ENCODE data around the gene DOCK1.

Gene DOCK1

DNA sequence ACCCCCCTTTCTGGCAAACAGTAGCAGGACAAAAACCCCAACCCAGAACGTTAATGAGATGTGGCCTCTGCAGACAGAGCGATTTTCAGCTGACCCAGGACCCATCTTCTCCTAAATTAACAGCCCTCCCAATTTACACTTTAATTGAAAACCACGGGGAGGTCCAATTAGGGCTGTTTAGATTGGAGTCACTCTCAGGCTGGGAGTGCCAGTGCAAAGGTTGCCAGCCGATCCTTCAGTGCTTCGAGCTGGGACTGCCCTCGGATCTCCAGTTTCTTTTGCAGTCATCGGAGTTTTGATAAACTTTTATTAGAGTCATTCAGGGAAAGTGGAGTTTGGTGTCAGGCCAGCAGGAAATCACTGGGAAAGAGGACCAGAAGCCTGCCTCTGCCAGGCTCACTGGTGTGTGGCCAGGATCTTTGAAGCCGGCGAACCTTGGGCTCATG lies 108.0 kb downstream of the DOCK1 start:
- peak; percentile 66 for DNase-seq

DNA sequence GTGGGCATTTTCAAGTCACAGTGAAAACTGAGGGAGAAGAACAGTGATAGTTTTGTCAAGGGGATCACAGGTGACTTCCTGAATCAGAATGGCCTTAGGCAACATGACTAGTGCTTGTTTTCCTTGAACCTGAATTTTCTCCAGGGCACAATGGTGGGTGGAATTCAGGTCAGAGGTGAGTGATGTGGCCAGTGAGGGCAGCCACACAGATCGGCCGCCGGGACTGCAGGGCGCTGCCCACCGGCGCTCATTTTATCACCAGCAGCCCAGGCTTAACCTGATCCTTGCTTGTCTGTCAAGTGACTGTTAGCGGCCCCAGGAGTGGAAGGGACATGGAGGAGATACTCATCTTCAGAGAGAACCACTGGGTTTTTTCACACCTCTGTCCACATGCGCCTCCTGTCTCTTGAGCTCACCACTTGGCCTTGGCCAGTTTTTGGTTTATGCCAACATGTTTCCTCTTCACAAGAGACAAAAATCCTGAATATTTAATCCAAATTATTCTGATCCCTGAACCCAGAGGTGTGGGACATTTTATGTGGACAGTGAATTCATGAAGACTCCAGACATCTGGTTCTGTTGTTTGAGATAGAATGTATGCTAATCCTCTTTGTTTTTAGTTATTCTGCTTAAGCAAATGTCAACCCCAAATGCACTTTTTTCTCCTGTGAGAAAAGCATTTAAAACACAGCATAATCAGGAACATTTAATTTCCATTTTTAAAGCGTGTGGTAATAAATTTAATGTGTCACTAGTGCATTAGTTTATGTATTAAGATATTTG lies 108.7 kb downstream of the DOCK1 start:
- DNase-seq, result no peak

DNA sequence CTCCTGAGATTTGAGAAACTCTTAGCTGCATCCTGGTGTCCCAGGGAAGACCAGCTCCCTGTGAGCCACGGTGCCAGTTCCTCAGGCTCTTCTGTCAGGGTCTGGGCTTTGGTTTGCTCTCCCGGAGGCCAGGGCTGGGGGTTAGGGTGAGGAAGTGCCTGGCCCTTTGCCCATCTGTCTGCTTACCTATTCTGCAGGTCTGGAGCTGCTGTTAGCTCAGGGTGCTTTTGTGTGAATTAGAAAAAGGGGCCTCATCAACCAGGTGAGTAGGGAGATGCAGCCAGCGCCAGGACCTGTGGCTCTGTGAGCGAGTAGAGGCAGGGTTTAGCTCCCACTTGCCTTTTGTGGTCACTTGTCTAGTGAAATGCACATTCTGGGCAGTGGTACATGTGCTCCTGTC lies 109.4 kb downstream of the DOCK1 start:
- DNase-seq, result no peak

DNA sequence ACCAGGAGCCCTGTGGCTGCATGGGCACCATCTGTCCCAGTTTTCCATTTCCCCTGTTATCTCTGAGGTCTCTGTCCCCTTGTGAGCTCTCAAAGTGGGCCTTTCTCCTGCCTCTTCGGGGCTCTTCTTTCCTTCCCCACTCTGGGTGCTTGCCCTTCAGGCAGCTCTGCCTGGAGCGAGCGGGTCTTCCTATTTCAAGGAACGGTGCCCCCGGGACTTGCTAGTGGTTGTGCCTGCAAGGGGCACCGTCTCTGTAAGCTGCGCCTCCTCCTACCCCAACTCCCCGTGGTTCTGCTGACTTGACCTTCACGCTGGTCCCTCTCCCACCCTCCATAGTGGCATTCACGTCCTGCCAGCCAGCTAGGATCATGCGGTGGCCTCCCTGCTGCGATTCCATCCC lies 110.1 kb downstream of the DOCK1 start:
- no peak for DNase-seq

DNA sequence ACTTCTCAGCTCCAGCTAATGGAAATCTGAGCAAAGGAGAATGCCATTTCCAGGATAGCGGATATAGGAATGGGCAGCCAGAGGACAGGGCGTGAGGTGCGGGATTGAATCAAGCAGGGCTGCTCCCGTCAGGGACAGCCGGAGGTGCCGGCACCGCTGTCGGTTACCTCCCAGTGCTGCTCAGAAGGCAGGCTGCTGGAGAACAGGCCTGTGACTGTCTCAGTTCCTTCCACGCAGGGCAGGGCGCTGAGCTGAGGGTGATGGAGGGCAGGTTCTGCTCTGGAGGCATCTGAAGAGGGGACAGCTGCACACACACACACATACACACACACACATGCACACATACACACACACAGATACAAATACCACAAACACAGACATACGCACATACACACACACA lies 111.1 kb downstream of the DOCK1 start:
- DNase-seq, result no peak

DNA sequence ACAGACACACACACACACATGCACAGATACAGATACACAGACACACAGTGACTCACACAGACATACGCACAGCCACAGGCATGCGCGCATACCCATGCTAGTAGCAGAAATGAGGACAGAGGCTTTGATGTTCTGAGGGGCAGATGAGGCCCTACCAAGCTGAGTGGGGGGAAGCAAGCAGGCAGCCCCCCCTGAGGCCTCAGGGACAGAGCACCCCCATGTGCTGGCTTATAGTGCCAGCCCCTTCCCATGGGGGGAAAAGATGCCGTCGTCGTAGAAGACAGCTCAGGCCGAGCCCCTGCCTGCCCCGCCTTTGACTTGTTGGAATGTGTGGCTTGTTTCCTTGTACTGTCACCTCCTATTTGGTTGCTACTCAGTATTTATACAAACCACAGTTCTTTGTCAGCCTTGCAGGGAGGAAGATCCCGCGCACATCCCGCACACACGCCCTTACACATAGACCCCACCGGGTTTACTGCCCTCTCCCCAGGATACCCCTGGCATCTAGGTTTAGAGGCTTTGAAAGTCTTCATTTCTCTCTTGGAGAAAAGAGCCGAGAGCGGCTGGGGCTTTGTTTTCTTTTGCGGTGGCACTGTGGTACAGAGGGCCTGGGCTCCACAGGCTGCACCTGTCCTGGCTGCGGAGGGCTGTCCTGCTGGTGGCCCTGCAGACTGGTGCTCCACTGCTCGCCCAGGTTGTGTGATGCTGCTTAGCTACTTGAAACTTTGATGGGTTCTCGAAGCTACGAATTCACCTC lies 112.5 kb downstream of the DOCK1 start:
- DNase-seq, result no peak

DNA sequence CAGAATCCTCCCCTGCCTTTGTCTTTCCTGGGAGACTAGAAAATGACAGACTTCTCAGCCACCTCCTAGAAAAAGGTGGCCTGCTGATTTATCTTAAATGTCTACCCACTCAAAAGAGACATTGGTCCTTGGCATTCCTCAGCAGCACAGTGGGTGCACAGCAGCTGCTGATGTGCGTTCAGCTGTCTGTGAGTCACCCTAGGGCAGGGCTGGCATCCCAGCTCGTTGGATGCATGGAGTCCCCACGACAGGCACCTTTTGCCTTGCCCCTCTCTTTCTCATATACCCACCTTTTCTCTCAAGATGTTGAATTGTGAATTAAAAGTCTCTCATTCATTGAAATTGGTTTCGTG lies 113.0 kb downstream of the DOCK1 start:
- DNase-seq, result no peak

DNA sequence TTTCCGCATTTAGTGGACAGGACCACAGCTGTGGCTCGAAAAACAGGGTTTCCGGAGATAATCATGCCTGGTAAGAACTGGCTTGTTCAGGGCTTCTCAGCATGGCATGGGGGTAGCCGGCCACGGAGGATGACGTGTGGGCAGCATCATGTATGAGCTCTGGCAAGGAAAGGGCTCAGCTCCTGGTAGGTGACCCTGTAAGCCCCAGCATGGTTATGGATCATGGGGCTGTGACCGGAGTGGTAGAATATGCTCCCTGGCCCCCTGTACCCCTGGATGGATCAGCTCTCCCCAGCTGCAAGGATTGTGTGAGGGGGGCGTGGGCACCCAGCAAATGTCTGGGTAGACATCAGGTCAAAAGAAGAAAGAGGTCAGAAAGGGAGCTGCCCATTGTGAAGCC lies 113.5 kb downstream of the DOCK1 start:
- DNase-seq, result no peak

DNA sequence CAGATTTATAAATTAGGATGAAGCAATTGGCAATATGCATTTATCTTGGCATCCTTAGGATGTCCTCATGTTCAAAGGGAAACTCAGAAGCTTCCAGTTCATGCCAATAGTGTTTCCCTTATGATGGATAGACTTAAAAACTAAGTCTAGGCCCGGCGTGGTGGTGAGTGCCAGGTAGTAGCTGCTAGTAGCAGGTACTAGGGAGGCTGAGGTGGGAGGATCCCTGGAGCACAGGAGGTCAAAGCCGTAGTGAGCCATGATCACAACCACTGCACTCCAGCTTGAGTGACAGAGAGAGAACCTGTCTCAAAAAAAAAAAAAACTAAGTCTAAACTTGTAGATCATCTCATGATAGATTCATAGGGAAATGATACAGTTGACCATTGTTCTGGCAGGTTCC lies 115.0 kb downstream of the DOCK1 start:
- no peak for DNase-seq

DNA sequence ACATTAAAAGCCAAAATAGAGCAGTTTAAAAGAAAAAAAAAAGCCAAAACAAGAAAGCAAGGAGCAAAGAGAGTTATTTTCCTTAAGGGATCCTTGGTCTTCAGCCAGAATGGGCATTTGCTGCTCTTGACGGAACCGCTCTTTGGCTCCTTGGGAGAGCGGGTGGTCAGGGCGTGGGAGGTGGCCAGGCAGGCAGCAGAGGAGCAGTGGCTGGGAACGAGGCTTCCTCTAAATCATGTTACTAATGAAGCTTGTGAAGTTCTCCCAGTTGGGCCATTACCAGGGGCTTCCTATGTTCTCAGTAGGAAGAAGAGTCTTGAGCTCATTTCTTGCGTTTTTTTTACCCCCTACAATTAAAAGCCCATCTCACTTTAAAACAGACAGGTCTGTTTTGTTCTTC lies 116.6 kb downstream of the DOCK1 start:
- no peak for DNase-seq

DNA sequence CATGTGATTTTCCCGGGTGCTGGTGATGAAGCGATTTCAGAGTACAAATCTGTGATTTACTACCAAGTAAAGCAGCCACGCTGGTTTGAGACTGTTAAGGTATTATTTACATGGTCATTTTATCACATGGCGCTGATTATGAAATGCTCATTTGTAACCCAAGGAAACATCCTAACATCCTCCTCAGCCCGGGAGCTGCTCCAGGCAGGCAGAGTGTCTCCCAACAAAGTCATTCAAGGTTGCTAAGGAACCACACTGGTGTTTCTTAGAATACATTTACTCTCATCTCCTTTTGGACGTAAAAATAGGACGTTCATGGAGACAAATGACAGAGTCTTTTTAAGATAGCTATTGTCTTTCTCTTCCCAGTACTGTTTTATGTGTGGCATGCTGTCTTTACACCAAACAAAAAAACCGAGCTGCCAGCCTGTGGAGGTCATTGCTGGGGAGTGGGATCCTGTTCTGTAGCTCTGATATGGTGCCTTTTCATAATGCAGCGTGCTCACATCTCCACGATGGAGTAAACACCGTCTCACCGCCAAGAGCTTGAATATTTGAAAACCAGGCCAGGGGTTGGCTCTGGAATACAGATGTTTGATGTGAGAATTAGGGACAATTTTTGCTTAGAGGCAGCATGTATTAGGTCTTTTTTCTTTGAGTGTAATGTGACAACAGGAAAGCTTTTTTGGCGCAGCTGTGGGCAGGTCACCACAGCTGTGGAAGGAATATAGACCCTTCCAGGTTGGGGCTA lies 119.6 kb downstream of the DOCK1 start:
- no peak for DNase-seq

DNA sequence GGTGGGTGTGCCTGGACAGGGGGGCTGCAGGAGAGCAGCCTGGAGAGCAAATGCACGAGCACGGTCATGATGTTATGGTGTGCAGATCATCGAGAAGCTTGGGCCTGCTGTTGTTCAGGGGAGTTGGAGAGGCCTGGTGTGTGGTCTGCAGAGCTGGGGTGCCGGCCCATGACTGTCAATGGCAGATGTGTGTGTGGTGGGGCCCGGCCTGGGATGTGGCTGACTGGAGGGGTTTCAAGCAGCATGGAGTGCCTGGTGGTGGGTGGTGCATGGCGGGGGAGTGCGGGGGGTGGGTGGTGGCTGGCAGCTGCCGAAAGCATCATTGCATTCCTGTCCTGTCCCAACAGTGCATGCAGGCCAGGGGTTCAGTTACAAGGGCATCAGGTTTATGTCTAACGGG lies 122.6 kb downstream of the DOCK1 start:
- no peak for DNase-seq

DNA sequence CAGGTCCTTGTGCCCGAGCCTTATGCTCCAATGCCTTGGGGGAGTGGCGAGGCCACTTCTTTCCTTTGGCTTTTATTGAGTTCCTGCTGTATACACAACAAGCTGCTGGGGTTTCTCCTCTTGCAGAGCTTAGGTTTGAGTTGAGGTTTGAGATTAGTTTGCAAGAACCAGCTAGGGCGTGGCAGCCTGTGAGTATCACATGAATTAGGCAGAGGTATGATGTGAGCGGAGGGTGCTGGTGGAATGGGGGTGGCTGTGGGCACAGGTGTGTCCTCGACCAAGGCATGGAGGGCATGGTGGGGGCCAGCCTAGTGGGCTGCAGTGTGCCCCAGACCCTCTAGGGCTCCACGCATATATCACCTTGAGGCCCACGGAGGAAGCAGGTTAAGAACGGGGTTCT lies 123.3 kb downstream of the DOCK1 start:
- no peak for DNase-seq

DNA sequence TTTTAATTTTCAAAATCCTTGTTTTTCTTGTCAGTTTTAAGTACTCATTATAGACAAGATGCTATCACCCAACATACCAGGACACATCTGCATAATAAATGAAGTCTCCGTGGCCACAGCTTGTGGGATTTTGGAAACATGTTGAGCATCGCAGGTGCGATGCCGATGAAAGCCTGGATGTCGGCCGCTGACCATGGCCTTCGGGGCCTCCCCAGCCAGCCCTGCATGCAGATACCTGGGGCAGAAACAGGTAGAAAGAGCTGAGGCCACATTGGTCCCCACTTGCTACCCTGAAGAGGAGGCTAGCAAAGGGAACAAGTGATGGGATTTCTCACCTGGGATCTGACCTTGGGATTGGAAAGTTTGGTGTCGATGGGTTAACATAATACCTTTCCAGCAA lies 123.8 kb downstream of the DOCK1 start:
- no peak for DNase-seq

DNA sequence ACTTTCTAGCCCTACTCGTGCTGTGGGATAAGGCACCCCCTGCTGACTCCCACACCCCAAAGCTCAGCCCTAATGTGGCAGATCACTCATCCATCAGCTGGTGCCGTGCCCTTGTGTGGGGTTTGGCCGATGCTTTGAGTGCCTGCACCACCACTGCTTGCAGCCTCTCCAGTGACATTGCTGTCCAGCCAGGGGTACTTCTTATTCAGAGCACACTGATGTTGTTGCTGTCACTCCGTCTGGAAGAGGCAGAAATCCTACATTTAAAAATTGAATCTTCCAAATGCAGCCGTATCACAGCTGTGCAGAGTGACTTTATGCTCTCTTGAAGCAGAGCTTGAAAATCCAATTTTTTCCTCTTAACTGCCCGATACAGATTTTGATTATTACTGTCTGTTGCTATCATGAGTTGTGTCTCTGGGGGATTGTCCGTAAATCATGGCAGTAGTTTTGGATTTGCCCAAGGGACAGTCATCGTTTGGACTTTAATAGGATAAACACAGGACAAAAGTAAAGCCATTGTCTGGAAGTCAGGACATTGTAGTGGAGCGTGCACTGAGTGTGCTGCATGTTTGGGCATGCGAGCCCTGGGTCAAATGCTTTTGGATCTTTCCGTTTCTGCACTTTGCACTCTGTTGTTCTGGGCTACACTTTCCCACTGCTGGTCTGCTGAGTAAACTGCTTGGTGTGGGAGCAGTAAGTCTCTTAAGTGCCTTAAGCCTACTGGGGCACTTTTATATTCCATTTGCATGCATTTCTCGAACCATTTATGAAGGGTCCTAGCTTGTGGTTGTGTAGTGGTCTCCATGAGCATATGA lies 128.2 kb downstream of the DOCK1 start:
- peak; percentile 60 for DNase-seq

DNA sequence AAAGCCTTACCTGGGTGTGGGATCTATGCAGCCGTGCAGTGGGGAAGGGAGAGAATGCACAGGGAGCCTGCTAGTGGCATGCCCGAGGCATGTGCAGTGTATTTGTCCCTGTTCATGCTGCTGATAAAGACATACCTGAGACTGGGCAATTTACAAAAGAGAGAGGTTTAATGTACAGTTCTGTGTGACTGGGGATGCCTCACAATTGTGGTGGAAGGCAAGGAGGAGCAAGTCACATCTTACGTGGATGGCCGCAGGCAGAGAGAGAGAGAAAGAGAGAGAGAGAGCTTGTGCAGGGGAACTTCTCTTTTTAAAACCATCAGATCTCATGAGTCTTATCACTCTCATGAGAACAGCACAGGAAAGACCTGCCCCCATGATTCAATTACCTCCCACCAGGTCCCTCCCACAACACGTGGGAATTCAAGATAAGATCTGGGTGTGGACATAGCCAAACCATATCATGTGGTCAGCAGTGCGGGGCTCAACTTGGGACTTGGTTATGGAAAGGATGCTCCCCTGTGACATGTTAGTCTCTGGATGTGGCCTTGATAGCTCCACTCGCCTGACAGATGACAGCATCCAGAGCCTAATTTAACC lies 128.9 kb downstream of the DOCK1 start:
- no peak for DNase-seq

DNA sequence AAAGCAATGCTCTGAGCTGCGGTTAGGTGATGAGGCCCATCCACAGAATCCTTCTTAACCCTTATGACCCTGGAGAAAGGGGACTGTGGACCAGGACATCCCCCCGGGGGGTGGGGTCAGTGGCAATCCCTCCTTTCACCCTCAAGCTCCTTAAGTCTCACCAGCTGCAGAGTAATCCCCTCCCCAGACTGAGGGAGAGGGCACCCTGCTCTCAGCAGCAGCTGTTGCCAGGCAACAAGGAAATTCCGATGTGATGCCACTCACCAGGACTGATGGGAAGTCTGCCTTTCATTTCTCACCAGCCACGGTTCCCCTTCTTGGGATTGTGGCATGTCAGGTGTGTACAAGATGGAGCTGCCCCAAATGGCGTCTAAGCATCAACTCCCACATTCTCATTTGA lies 129.6 kb downstream of the DOCK1 start:
- peak; percentile 60 for DNase-seq

DNA sequence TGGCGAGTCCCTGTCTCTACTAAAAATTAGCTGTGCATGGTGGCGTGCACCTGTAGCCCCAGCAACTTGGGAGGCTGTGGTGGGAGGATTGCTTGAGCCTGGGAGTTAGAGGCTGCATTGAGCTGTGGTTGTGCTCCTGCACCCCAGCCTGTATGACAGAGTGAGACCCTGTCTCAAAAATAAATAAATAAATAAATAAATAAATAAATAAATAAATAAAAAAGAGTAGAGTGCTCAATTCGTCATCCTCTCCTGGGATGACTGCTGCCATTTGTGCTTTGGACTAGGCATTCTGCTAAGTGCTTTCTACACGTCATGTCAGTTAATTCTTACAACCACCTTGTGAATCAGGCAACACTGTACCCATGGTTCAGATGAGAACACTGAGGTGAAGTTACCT lies 130.6 kb downstream of the DOCK1 start:
- DNase-seq, result no peak

DNA sequence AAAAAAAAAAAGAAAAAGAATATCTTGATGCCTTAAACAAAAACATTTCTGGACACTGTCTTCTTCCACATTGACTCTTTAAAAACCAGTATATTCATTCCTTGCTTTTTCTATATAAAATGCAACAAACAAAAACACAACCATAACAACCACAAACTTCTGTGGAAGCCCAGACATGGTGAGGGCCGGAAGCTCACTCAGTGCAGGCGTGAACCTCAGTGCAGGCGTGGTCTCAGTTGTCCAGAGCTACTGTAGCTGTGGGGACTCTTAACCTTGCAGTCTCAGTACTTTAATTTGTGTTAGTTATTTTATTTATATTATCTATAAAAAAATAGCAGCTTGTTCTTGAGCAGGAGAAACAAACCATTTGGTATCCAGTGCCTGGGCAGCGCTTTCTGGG lies 131.8 kb downstream of the DOCK1 start:
- DNase-seq, result no peak

DNA sequence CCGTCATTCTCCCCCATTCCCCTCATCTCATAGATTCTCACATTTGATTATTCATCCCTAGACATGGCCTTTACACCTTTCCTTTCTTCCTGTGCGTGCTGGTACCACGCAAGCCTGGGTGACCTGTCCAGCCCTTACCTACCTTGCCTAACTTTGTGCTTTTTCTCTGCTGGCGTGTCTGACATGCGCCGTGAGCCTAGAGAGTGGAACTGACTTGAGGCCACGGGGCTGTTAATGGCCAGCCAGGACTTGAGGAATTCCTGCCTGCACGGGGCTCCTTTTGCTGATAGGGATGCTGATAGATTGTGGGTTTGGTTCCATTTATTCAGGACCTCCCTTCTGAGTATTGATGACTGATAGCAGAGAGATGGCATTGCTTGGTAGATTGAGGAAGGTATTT lies 134.2 kb downstream of the DOCK1 start:
- DNase-seq, result no peak

DNA sequence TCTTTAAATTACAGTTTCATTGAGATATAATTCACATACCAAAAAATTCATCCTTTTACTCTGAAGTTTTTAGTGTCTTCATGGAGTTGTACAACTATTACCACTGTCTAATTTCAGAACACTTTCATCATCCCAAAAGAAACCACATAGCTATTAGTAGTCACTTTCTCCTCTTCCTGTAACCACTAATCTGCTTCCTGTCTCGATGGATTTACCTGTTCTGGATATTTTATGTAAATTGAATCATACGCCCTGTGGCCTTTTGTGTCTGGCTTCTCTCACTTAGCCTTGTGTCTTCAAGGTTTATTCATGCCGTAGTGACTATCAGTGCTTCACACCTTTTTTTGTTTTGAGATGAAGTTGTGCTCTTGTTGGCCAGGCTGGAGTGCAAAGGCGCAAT lies 135.5 kb downstream of the DOCK1 start:
- DNase-seq, result no peak

DNA sequence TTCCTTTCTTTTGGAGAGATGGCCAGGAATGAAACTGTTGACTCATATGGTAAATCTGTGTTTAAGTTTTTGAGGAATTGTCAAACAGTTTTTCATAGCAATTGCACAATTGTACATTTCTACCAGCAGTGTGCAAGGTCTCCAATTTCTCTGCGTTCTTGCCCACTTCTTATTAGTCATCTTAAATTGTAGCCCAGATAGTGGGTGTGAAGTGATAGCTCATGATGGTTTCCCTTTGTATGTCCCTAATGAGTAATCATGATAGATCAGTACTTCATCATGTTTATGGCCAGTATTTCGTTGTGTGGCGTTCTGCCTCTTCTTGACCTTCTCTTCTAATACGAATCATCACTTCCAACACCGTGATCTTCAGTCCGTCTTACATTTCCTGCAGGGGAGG lies 136.3 kb downstream of the DOCK1 start:
- no peak for DNase-seq

DNA sequence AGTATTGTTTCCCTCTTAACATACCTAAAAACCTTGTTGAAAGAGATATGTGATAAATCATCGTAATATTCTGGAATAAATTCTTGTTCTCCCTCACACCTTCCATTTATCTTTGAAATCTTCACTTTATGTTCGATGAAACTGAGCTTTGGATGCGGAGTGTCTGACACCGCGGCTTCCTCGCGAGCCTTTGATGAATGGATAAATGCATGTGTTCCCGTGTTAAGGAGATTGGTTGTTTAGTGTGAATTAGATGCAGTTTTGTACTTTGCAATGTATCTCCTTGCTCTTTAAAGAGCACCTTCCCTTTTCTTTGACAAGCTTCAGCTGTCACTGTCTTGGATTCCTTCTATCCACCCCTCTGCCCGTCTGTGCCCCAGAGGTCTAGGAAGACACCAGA lies 138.1 kb downstream of the DOCK1 start:
- no peak for DNase-seq

Data from retina (tissue), 1 donor.